Glutamatergic neuron (in vitro differentiated cells): ENCODE data around the gene OR2AE1. TPM values are rescaled to one million over a fixed set of nuclear protein-coding genes. Genes with fewer than 3 reads are reported as not detected.

Experiments used
- DNase-seq: peaks from one replicate; pipeline ENCODE4 v3.0.0; 2022
- H3K27ac Mint-ChIP-seq: one replicate; pipeline ENCODE4 v1.8.0; 2020; ENCODE audit warnings: mild to moderate bottlenecking, mixed read lengths, inconsistent platforms; ENCODE audit not compliant: unreplicated experiment
- H3K27me3 Mint-ChIP-seq: one replicate; pipeline ENCODE4 v1.8.0; 2020; ENCODE audit warnings: mild to moderate bottlenecking, moderate library complexity, mixed read lengths, inconsistent platforms; ENCODE audit not compliant: unreplicated experiment
- H3K36me3 Mint-ChIP-seq: one replicate; pipeline ENCODE4 v1.8.0; 2020; ENCODE audit warnings: mild to moderate bottlenecking, mixed read lengths, inconsistent platforms; ENCODE audit not compliant: unreplicated experiment
- H3K4me1 Mint-ChIP-seq: one replicate; pipeline ENCODE4 v1.8.0; 2020; ENCODE audit warnings: mild to moderate bottlenecking, low read depth, mixed read lengths, inconsistent platforms; ENCODE audit not compliant: unreplicated experiment
- H3K4me3 Mint-ChIP-seq: one replicate; pipeline ENCODE4 v1.8.0; 2020; ENCODE audit warnings: mild to moderate bottlenecking, mixed read lengths, inconsistent platforms; ENCODE audit not compliant: unreplicated experiment
- H3K9me3 Mint-ChIP-seq: one replicate; pipeline ENCODE4 v1.8.0; 2020; ENCODE audit warnings: mild to moderate bottlenecking, moderate library complexity, mixed read lengths, inconsistent platforms; ENCODE audit not compliant: unreplicated experiment
- long read RNA-seq: library from polyadenylated mRNA; unstranded; transcript quantifications from one replicate; pipeline ENCODE4 v2.0.0, GENCODE V29; 2020; ENCODE audit not compliant: unreplicated experiment
- total RNA-seq: library from RNA; stranded (reverse); fragmentation: NEBNext Ultra II Directional; extraction: Animal tissue kit (Norgen Biotek cat#: 25700); gene quantifications from one replicate; pipeline ENCODE4 v1.2.1, GENCODE V29; 2021; ENCODE audit not compliant: unreplicated experiment
- TF ChIP-seq, protein P1 (sequence below): fragments of 200-600 bp; sonication (generic); IDR thresholded peaks from one replicate; pipeline ENCODE4 v1.5.0; 2021; ENCODE audit not compliant: partially characterized antibody, unreplicated experiment

The OR2AE1 gene, protein sequence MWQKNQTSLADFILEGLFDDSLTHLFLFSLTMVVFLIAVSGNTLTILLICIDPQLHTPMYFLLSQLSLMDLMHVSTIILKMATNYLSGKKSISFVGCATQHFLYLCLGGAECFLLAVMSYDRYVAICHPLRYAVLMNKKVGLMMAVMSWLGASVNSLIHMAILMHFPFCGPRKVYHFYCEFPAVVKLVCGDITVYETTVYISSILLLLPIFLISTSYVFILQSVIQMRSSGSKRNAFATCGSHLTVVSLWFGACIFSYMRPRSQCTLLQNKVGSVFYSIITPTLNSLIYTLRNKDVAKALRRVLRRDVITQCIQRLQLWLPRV
- 0.39 TPM for total RNA-seq
- long read RNA-seq: 0 reads

DNA sequence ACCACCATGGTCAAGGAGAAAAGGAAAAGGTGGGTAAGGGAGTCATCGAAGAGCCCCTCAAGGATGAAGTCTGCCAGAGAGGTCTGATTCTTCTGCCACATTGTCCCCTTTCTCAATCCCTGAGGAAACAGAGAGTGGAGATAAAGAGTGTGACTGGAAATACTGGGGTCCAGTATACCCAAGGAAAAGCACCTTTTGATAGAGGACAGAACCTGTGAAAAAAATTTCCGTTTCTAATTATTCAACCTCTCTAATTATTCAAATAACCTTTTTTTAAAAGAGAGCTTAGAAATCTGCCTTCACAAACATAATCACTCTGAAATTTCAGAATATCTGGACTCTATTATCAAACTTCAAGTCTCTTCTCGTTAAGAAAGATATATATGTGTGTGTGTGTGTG, at the start of gene OR2AE1:
TSS of gene OR2AE1 (minus strand) at position 101 of the 400 bp plus-strand sequence. CDS start at position 101, 0 bp downstream.
- peaks cover 2% of the 10 kb centered on the region for H3K27me3 Mint-ChIP-seq
- no peak within 1 kb of the TSS for H3K4me3 Mint-ChIP-seq
- DNase-seq: no peak
- H3K4me1 Mint-ChIP-seq: no peaks in the 10 kb centered on the region
- TF ChIP-seq, protein P1, sequence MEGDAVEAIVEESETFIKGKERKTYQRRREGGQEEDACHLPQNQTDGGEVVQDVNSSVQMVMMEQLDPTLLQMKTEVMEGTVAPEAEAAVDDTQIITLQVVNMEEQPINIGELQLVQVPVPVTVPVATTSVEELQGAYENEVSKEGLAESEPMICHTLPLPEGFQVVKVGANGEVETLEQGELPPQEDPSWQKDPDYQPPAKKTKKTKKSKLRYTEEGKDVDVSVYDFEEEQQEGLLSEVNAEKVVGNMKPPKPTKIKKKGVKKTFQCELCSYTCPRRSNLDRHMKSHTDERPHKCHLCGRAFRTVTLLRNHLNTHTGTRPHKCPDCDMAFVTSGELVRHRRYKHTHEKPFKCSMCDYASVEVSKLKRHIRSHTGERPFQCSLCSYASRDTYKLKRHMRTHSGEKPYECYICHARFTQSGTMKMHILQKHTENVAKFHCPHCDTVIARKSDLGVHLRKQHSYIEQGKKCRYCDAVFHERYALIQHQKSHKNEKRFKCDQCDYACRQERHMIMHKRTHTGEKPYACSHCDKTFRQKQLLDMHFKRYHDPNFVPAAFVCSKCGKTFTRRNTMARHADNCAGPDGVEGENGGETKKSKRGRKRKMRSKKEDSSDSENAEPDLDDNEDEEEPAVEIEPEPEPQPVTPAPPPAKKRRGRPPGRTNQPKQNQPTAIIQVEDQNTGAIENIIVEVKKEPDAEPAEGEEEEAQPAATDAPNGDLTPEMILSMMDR: no peak
- H3K36me3 Mint-ChIP-seq: no peaks in the 10 kb centered on the region
- no peaks in the 10 kb centered on the region for H3K9me3 Mint-ChIP-seq
- H3K27ac Mint-ChIP-seq: no peak within 1 kb of the TSS

DNA sequence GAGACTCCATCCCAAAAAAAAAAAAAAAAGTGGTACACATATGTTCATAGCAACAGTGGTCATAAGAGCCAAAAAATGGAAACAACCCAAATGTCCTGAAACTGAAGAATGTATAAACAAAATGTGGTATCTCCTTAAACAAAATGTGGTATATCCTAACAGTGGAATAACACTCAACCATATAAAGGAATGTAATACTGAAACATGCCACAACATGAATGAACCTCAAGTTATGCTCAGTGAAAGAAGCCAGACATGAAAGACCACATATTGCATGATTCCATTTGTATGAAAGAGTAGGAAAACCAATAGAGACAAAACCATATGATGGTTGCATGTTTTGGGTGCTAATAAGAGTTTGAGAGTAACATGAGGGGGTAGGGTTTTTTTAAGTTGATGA, 49.5 kb upstream of the OR2AE1 start:
- DNase-seq: no peak
- Mint-ChIP-seq H3K4me1 (peaks cover 6% of the 10 kb centered on the region), H3K9me3 (peaks cover 4% of the 10 kb centered on the region), H3K27ac (no peak overlapping the region), H3K27me3 (peaks cover 4% of the 10 kb centered on the region), H3K36me3 (no peaks in the 10 kb centered on the region), H3K4me3 (no peak overlapping the region)
- TF ChIP-seq, protein P1: no peak

DNA sequence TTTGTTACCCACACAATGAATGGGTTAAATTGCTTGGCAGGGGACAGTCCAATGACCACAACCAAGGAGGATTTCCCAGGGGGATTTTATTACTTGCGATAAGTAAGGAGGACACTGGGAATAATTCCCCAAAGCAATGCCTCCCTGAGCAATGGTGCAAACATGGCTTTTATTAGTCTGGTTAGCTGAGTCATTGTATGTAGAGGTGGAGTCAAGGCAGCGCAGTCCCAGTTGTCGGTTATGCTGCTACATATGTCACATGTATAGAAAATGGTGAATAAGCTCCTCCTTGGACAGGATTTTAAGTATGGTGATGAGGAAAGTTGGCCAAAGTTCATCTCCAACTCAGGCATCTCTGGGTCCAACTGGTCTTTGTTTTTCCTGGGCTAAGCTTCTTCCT, 46.4 kb upstream of the OR2AE1 start:
- no peak overlapping the region for H3K4me3 Mint-ChIP-seq
- DNase-seq: no peak

DNA sequence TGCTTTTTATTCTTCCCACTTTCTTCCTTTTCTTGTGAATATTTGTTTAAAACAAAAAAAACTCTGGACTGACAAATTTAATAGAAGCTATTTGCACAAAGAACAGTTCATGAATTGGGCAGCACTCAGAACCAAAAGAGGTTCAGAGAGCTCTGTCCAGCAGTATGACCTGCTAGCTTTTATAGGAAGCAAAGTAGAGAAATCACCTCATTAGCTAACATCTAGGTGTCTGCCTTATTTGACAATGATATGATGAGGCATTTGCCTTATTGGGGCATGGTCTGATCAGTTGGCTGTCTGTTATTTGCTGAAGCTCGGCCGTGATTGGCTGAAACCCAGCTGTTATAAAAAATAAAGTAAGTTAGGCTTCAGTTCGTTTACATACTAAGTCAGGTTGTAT, 43.3 kb upstream of the OR2AE1 start:
- peaks cover 5% of the 10 kb centered on the region for H3K4me1 Mint-ChIP-seq
- peak overlapping the region; percentile 90 for H3K4me3 Mint-ChIP-seq
- TF ChIP-seq, protein P1: no peak
- H3K36me3 Mint-ChIP-seq: no peaks in the 10 kb centered on the region
- H3K9me3 Mint-ChIP-seq: no peaks in the 10 kb centered on the region
- DNase-seq: no peak
- H3K27ac Mint-ChIP-seq: no peak overlapping the region
- peaks cover 8% of the 10 kb centered on the region for H3K27me3 Mint-ChIP-seq

More for the DNA sequence above, 46.4 kb upstream of the OR2AE1 start:
- no peaks in the 10 kb centered on the region for H3K36me3 Mint-ChIP-seq
- peaks cover 2% of the 10 kb centered on the region for H3K4me1 Mint-ChIP-seq
- H3K27me3 Mint-ChIP-seq: peaks cover 4% of the 10 kb centered on the region
- no peak overlapping the region for H3K27ac Mint-ChIP-seq
- no peaks in the 10 kb centered on the region for H3K9me3 Mint-ChIP-seq
- TF ChIP-seq, protein P1: no peak

DNA sequence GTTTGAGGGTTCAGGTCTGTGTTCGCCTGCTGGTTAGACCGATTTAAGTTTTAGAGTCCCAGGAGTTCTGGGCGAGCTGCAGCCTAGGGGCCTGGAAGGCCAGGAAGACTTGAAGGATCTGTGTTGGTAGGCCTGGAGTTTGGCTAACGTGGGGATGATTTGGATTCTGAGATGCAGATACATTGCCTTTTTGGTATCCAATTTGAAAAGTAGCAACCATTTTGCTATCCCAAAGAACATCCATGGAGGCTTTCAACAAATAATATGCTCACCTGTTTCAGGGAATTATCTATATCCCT, 42.9 kb upstream of the OR2AE1 start:
- peaks cover 5% of the 10 kb centered on the region for H3K4me1 Mint-ChIP-seq
- no peak for DNase-seq
- no peaks in the 10 kb centered on the region for H3K36me3 Mint-ChIP-seq
- H3K27me3 Mint-ChIP-seq: peaks cover 8% of the 10 kb centered on the region
- TF ChIP-seq, protein P1: no peak
- no peaks in the 10 kb centered on the region for H3K9me3 Mint-ChIP-seq
- H3K4me3 Mint-ChIP-seq: peak overlapping the region; percentile 90
- H3K27ac Mint-ChIP-seq: peak overlapping the region; percentile 68
